H1 (cell line): ENCODE data around the gene IL36RN. TPM values are rescaled to one million over a fixed set of nuclear protein-coding genes. Genes with fewer than 3 reads are reported as not detected.

Source experiments
- CTCF ChIA-PET: fragments of 300-600 bp; sonication (Branson Sonifier 250); formaldehyde crosslinking; loops from one replicate; lab custom pipeline; 2021; ENCODE audit not compliant: partially characterized antibody; lab: Charles Lee
- POLR2A ChIA-PET: fragments of 300-600 bp; sonication (Branson Sonifier 250); formaldehyde crosslinking; loops from one replicate; lab custom pipeline; 2021; ENCODE audit warnings: inconsistent platforms; ENCODE audit not compliant: partially characterized antibody; lab: Charles Lee
- DNase-seq, 2 experiments: peaks; one replicate each; pipeline versions ENCODE4 v3.0.0 to v3.0.0-alpha.2; 2010 to 2022; ENCODE audit warnings: low spot score in 2 of 2, low read depth in 1 of 2, mixed read lengths in 1 of 2
- FAIRE-seq: peaks from 2 replicates; lab custom pipeline; 2011; peaks lifted over from hg19 to GRCh38; lab: Jason Lieb, UNC
- H2AFZ ChIP-seq: 2 replicates; pipeline ENCODE4 v1.8.1; 2012; ENCODE audit warnings: low read length, inconsistent platforms
- H2AK5ac ChIP-seq: 2 replicates; pipeline ENCODE4 v1.6.1; 2013; ENCODE audit warnings: low read depth, low read length
- H2BK120ac ChIP-seq: replicated peaks from 2 replicates; pipeline ENCODE3; 2013; ENCODE audit warnings: low read depth, low read length, inconsistent platforms
- H2BK12ac ChIP-seq: 2 replicates; pipeline ENCODE4 v1.6.1; 2013; ENCODE audit warnings: low read depth, low read length
- H2BK15ac ChIP-seq: 2 replicates; pipeline ENCODE4 v1.6.1; 2013; ENCODE audit warnings: low read length
- H2BK20ac ChIP-seq: 2 replicates; pipeline ENCODE4 v1.6.1; 2013; ENCODE audit warnings: low read length
- H2BK5ac ChIP-seq: 2 replicates; pipeline ENCODE4 v1.6.1; 2013; ENCODE audit warnings: low read depth, low read length
- H3K14ac ChIP-seq: 2 replicates; pipeline ENCODE4 v1.6.1; 2013; ENCODE audit warnings: inconsistent platforms; ENCODE audit not compliant: insufficient read length
- H3K18ac ChIP-seq: 2 replicates; pipeline ENCODE4 v1.6.1; 2013; ENCODE audit warnings: low read length; ENCODE audit errors: extremely low read depth
- H3K23ac ChIP-seq: 2 replicates; pipeline ENCODE4 v1.6.1; 2013; ENCODE audit warnings: inconsistent platforms; ENCODE audit not compliant: insufficient read length
- H3K23me2 ChIP-seq: 2 replicates; pipeline ENCODE4 v1.6.1; 2013; ENCODE audit warnings: low read depth, low read length
- H3K27ac ChIP-seq: 2 replicates; pipeline ENCODE4 v1.6.1; 2011; ENCODE audit warnings: low read depth, low read length, inconsistent platforms
- H3K27me3 ChIP-seq, 4 experiments: replicated peaks in 1 of 4; 1 replicate in 1 of 4; 2 replicates in 3 of 4; pipeline versions ENCODE4 v1.6.1 to v1.8.1; 2011 to 2013; ENCODE audit warnings: low read length in 3 of 4, mild to moderate bottlenecking in 3 of 4, inconsistent platforms in 2 of 4, mixed read lengths in 2 of 4, moderate library complexity in 1 of 4; ENCODE audit not compliant: control insufficient read depth in 3 of 4, insufficient read depth in 3 of 4; ENCODE audit errors: extremely low read depth in 1 of 4
- H3K36me3 ChIP-seq, 4 experiments: 2 replicates each; pipeline versions ENCODE4 v1.6.1 to v1.8.1; 2011 to 2013; ENCODE audit warnings: mild to moderate bottlenecking in 4 of 4, low read length in 3 of 4, moderate library complexity in 2 of 4, control low read depth in 1 of 4, inconsistent platforms in 1 of 4; ENCODE audit not compliant: insufficient read depth in 4 of 4, control insufficient read depth in 2 of 4
- H3K4ac ChIP-seq: replicated peaks from 2 replicates; pipeline ENCODE3; 2013; ENCODE audit warnings: low read length, low read depth, mixed read lengths, inconsistent platforms; ENCODE audit not compliant: insufficient read length
- H3K4me1 ChIP-seq, 4 experiments: replicated peaks in 1 of 4; 1 replicate in 1 of 4; 2 replicates in 3 of 4; pipeline versions ENCODE4 v1.6.1 to v1.8.1; 2011 to 2013; ENCODE audit warnings: low read length in 3 of 4, inconsistent platforms in 2 of 4, mixed read lengths in 1 of 4; ENCODE audit not compliant: insufficient read depth in 4 of 4, control insufficient read depth in 3 of 4
- H3K4me2 ChIP-seq, 2 experiments: 2 replicates each; pipeline versions ENCODE4 v1.6.1 to v1.8.1; 2011 to 2013; ENCODE audit warnings: low read depth in 2 of 2, low read length in 2 of 2, control low read depth in 1 of 2, inconsistent platforms in 1 of 2, mild to moderate bottlenecking in 1 of 2; ENCODE audit not compliant: insufficient read depth in 1 of 2
- H3K4me3 ChIP-seq, 4 experiments: fragments of 200-600, 300-600 bp in 1 of 4; sonication (generic), shearing (Covaris generic), sonication (Bioruptor Twin) in 1 of 4; 2 replicates each; pipeline versions ENCODE4 v1.5.1 to v1.8.1; 2011 to 2016; ENCODE audit warnings: low read length in 4 of 4, low read depth in 3 of 4, control low read depth in 2 of 4, inconsistent platforms in 2 of 4, mild to moderate bottlenecking in 2 of 4, mixed read lengths in 1 of 4, moderate library complexity in 1 of 4; ENCODE audit not compliant: insufficient read depth in 2 of 4; ENCODE audit errors: extremely low read depth in 1 of 4
- H3K56ac ChIP-seq: replicated peaks from 2 replicates; pipeline ENCODE3; 2013; ENCODE audit warnings: low read depth, mild to moderate bottlenecking, mixed read lengths, low read length, inconsistent platforms; ENCODE audit not compliant: insufficient read length
- H3K79me1 ChIP-seq: 2 replicates; pipeline ENCODE4 v1.6.1; 2013; ENCODE audit warnings: low read depth, low read length, control low read depth
- H3K79me2 ChIP-seq, 2 experiments: 2 replicates each; pipeline versions ENCODE4 v1.6.1 to v1.8.1; 2012 to 2013; ENCODE audit warnings: low read length in 2 of 2, mild to moderate bottlenecking in 2 of 2, inconsistent platforms in 1 of 2; ENCODE audit not compliant: insufficient read depth in 2 of 2, control insufficient read depth in 1 of 2
- H3K9ac ChIP-seq, 4 experiments: replicated peaks in 1 of 4; 1 replicate in 1 of 4; 2 replicates in 3 of 4; pipeline versions ENCODE4 v1.6.1 to v1.8.1; 2011 to 2013; ENCODE audit warnings: low read depth in 3 of 4, low read length in 3 of 4, control low read depth in 2 of 4, mild to moderate bottlenecking in 2 of 4, moderate library complexity in 2 of 4, inconsistent platforms in 1 of 4; ENCODE audit errors: extremely low read depth in 1 of 4
- H3K9me3 ChIP-seq, 2 experiments: 2 replicates each; pipeline versions ENCODE4 v1.6.1 to v1.8.1; 2012 to 2013; ENCODE audit warnings: mild to moderate bottlenecking in 2 of 2, moderate library complexity in 2 of 2, control low read depth in 1 of 2, inconsistent platforms in 1 of 2, low read depth in 1 of 2, low read length in 1 of 2, mixed read lengths in 1 of 2; ENCODE audit not compliant: insufficient read depth in 2 of 2
- H4K20me1 ChIP-seq, 2 experiments: replicated peaks in 1 of 2; 2 replicates each; pipeline versions ENCODE3 to v1.8.1; 2011 to 2013; ENCODE audit warnings: inconsistent platforms in 2 of 2, low read length in 2 of 2, mild to moderate bottlenecking in 1 of 2; ENCODE audit not compliant: insufficient read depth in 2 of 2, control insufficient read depth in 1 of 2
- H4K5ac ChIP-seq: 2 replicates; pipeline ENCODE4 v1.6.1; 2013; ENCODE audit warnings: low read length, low read depth, mixed read lengths, inconsistent platforms; ENCODE audit not compliant: insufficient read length
- H4K8ac ChIP-seq: 2 replicates; pipeline ENCODE4 v1.8.0; 2013; ENCODE audit warnings: mild to moderate bottlenecking, moderate library complexity, low read length, inconsistent platforms; ENCODE audit not compliant: insufficient read depth; ENCODE audit errors: extremely low read depth
- H4K91ac ChIP-seq: replicated peaks from 2 replicates; pipeline ENCODE3; 2013; ENCODE audit warnings: low read length, mixed read lengths, inconsistent platforms; ENCODE audit not compliant: insufficient read length
- CTCF ChIP-seq, 3 experiments: IDR thresholded peaks; 1 replicate in 2 of 3; 2 replicates in 1 of 3; pipeline versions ENCODE4 v1.5.1 to v1.6.1; 2011; ENCODE audit warnings: low read length in 3 of 3, mild to moderate bottlenecking in 3 of 3, inconsistent platforms in 2 of 3, low read depth in 1 of 3, moderate library complexity in 1 of 3; ENCODE audit not compliant: insufficient read depth in 1 of 3; ENCODE audit errors: control extremely low read depth in 1 of 3
- USF2 ChIP-seq: IDR thresholded peaks from 2 replicates; pipeline ENCODE4 v1.6.1; 2011; ENCODE audit warnings: low read length, improper control_type of control experiment
- WGBS, 2 experiments: shearing (Covaris generic) in 1 of 2; methylation state at CpG; one replicate each; pipeline versions ENCODE4 v1.1.6 to v1.1.7; 2013 to 2015; ENCODE audit warnings: low lambda C conversion rate in 2 of 2, mixed read lengths in 2 of 2, inconsistent platforms in 1 of 2, low coverage in 1 of 2, missing lambda C conversion rate in 1 of 2; ENCODE audit not compliant: insufficient replicate concordance in 2 of 2, insufficient coverage in 1 of 2, insufficient read length in 1 of 2; ENCODE audit errors: extremely low coverage in 1 of 2, missing lambda C conversion rate in 1 of 2; 5-methylcytosine and 5-hydroxymethylcytosine counted together
- polyA plus RNA-seq, 7 experiments: library from polyadenylated mRNA; depleted of rRNA in 3 of 7; stranded (reverse) in 5 of 7; unstranded in 2 of 7; fragments of >200 nt in 5 of 7; fragments of 200-250 nt in 2 of 7; gene quantifications; 1 replicate in 5 of 7; 2 replicates in 1 of 7; 4 replicates in 1 of 7; pipeline versions ENCODE4 v1.2.1 to v1.2.3, GENCODE V29; 2011 to 2013; ENCODE audit warnings: missing spikeins in 2 of 7, mixed read lengths in 2 of 7
- total RNA-seq: library from RNA; stranded (reverse); fragmentation: NEBNext Ultra II Directional; extraction: Animal tissue kit (Norgen Biotek cat#: 25700); gene quantifications from 2 replicates; pipeline ENCODE4 v1.2.1, GENCODE V29; 2021

IL36RN gene
- total and polyA plus RNA-seq, 2 of the 8 experiments (the other 6 are each of a cell fraction or from before 2014, with no cell fraction given), result not detected

GRCh38 chr2:113084249-113085000 is 25.4 kb downstream of the IL36RN start:
- Histone ChIP-seq H3K4ac (no peak overlapping the region), H4K5ac (no peak overlapping the region), H3K4me3 (no peak overlapping the region), H2BK5ac (no peak overlapping the region), H4K91ac (no peak overlapping the region), H3K79me2 (no peaks in the 10 kb centered on the region), H3K18ac (no peak overlapping the region), H3K4me2 (no peak overlapping the region), H3K9ac (no peak overlapping the region), H2BK120ac (no peak overlapping the region), H2BK15ac (no peak overlapping the region), H2AK5ac (no peak overlapping the region), H3K23ac (no peak overlapping the region), H3K27ac (no peak overlapping the region), H2AFZ (no peak overlapping the region), H3K9me3 (no peaks in the 10 kb centered on the region), H3K56ac (no peak overlapping the region), H4K8ac (no peak overlapping the region), H3K14ac (no peak overlapping the region), H3K36me3 (no peaks in the 10 kb centered on the region), H3K79me1 (no peaks in the 10 kb centered on the region), H3K27me3 (no peaks in the 10 kb centered on the region; a peak in 1 of 7 replicates), H4K20me1 (no peaks in the 10 kb centered on the region), H3K4me1 (peaks cover 0 to 2% (median 0%) of the 10 kb centered on the region in 4 experiments; a peak in 1 of 7 replicates), H2BK20ac (no peak overlapping the region), H3K23me2 (no peaks in the 10 kb centered on the region), H2BK12ac (no peak overlapping the region)
- FAIRE-seq, result no peak
- no peak for DNase-seq
- TF ChIP-seq USF2 (no peak), CTCF (IDR thresholded peaks at IDR 0.05; ENCODE audit: control extremely low read depth in 1 of 3, insufficient read depth in 1 of 3, low read depth in 1 of 3, low read length in 3 of 3) (peak in 1 of 3 experiments; percentile 27; a peak in 2 of 4 replicates)
- POLR2A ChIA-PET, result no interaction called here
- CTCF ChIA-PET, result interaction anchor here (0.7 to 11.0 kb wide), 8 partner anchors 8 to 291 kb away, joined by 3 to 159 read pairs (median 3); no protein-coding TSS in a partner anchor
- WGBS, 2 experiments, result 80% methylated on average over 5 of the region's 5 CpGs; no CpG with 5 or more reads in 1 of the 2 experiments
